ENCODE results near the gene CNOT3.

CNOT3 gene

DNA sequence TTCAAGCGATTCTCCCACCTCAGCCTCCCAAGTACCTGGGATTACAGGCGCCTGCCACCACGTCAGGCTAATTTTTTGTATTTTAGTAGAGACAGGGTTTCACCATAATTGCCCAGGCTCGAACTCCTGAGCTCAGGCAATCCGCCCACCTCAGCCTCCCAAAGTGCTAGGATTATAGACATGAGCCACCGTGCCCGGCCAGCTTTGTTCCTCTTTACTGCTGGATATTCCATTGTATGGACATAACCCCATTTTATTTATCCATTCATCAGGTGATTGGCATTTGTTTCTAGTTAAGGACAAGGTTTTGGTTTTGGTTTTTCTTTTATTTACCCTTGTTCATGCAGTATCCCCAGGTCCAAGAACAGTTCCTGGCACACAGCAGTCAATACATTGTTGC is 59.0 kb downstream of the CNOT3 start:
- DNase-seq = no peak

DNA sequence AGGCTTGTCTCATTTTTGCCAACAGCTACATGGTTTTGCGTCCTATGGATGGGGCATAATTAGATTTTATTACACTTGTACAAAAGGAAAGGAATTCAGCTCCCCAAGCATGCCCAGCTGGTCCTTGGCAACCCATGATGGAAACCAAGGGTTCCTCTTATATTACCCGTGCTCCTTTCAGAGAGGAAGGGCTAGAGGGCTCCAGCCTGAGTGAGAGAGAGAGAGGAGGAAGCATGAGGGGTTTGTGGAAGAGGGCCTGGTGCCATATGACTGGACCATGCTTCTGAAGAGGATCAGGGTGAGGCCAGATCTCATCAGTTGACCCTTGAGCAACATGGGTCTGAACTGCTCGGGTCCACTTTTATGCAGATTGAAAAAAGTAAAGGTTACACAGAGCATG is 59.6 kb downstream of the CNOT3 start:
- no peak for DNase-seq

GRCh38 chr19:54199401-54199800 is 61.8 kb downstream of the CNOT3 start:
- DNase-seq = no peak

DNA sequence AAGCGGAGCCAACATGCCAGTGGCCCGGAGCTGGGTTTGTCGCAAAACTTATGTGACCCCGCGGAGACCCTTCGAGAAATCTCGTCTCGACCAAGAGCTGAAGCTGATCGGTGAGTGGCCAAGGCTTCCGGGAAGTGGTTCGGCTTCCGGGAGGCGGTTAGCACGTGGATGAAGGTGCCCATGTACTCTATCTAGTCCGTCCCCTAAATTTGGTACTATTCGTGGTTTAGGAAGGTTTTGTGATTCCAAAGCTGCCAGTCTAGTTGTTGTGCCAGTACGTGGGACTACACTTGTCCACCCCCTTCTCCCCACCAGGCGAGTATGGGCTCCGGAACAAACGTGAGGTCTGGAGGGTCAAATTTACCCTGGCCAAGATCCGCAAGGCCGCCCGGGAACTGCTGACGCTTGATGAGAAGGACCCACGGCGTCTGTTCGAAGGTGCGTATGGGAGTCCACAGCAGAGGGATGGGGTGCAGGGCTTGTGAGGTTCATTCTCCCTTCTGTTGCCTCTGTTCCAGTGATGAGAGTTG is 63.7 kb downstream of the CNOT3 start:
- DNase-seq = no peak

GRCh38 chr19:54201980-54202379 is 64.4 kb downstream of the CNOT3 start:
- no peak for DNase-seq

DNA sequence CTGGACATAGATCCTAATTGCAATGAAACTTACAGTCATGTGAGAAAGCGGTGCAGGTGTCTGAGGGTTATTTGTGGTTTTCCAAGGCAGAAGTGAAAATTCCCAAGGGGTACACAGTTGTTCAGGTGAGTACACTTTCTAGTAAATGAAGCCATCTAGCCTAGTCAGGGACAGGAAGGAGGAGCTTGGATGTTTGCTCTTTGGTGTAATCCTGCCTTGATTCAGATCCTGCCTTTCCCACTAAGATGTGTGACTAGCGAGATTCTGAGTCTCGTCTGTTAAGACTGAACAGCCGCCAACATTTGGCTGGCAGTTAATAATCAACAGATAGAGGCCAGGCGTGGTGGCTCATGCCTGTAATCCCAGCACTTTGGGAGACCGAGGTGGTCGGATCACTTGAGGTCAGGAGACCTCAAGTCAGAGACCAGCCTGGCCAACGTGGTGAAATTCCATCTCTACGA is 65.6 kb downstream of the CNOT3 start:
- no peak for DNase-seq

DNA sequence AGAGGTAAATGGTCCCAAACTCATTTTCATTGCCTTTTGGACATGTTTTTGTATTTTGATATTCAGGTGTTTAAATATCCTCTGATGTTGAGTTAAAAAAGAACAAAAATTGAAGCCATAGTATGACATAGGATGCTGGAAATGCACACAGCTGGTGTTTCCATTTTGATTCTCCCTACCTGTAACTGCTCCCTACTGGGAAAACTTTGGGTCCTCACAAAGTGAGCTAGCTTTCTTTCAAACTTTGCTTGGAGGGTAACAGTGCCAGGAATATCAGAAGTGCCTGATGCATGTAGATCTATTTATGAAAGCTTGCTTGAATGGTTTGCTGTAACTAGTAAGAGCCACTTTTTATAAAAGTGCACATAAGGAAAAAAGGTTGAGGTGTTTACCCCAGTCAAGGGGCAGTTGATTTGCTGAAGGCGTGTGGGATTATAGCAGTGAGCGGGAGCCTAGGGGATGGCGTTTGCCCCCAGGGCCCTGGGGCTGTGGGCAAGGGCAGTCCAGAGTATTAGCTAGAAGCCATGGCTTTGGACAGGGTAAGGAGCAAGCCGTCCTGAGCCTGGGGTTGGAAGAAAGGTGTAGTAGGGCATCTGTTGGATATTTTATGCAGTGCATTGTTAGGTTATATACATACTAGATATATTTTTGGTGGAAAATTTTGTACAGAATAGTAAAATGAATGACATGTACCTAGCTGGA is 67.4 kb downstream of the CNOT3 start:
- no peak for DNase-seq
